Measurements from ENCODE around the gene CLDND1.

DNA sequence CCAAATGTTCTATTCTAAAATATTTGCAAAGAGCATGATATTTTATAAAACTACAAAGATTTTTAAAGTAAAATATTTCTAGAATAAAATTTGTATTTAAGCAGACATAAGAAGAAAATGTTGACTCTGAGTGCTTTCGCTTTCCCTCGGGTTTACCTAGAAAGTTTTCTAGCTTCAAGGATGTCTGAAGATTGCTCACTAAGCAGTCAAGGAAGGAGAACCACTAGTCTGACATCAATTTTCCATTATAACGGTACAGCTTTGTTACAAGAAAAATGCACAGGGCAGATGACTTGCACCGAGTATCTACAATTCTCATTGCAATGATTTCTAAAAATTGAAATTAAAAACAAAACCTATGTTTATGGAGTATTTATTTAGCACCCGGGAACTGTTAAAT is 23.2 kb upstream of the CLDND1 start:
- TF ChIP-seq, protein P1, sequence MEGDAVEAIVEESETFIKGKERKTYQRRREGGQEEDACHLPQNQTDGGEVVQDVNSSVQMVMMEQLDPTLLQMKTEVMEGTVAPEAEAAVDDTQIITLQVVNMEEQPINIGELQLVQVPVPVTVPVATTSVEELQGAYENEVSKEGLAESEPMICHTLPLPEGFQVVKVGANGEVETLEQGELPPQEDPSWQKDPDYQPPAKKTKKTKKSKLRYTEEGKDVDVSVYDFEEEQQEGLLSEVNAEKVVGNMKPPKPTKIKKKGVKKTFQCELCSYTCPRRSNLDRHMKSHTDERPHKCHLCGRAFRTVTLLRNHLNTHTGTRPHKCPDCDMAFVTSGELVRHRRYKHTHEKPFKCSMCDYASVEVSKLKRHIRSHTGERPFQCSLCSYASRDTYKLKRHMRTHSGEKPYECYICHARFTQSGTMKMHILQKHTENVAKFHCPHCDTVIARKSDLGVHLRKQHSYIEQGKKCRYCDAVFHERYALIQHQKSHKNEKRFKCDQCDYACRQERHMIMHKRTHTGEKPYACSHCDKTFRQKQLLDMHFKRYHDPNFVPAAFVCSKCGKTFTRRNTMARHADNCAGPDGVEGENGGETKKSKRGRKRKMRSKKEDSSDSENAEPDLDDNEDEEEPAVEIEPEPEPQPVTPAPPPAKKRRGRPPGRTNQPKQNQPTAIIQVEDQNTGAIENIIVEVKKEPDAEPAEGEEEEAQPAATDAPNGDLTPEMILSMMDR (conservative IDR thresholded peaks at IDR 0.05; ENCODE audit: low read depth, low read length), result no peak
- no peak for TF ChIP-seq EZH2 (IDR thresholded peaks at IDR 0.05; ENCODE audit: borderline replicate concordance, low read depth, low read length, poor library complexity, severe bottlenecking)

All from A673 (cell line).